IMR-90 (cell line): ENCODE results near the gene LLPH. TPM values are rescaled to one million over a fixed set of nuclear protein-coding genes. Genes with fewer than 3 reads are reported as not detected.

Source experiments
- ATAC-seq: fragments of 200-7000 bp; cut with Tn5 transposase; 2 replicates; pipeline ENCODE4 v1.9.1; 2020; ENCODE audit warnings: low read depth, mild to moderate bottlenecking, moderate library complexity
- BruUV-seq: library from RNA; stranded (reverse); fragments of 400-500 nt; replicated peaks from 2 replicates; lab custom pipeline; 2021; lab: Mats Ljungman, UMichigan
- CTCF ChIA-PET: fragments of 300-600 bp; formaldehyde crosslinking; extraction: SDS; loops from one replicate; lab custom pipeline; 2021; ENCODE audit warnings: antibody characterized with exemption; lab: Yijun Ruan, JAX
- POLR2A ChIA-PET: fragments of 300-600 bp; sonication (Branson Sonifier 250); formaldehyde crosslinking; loops from one replicate; lab custom pipeline; 2022; ENCODE audit warnings: antibody characterized with exemption; ENCODE audit not compliant: unreplicated experiment; lab: Charles Lee
- DNase-seq: peaks from one replicate; pipeline ENCODE4 v3.0.0; 2013
- H2AFZ ChIP-seq: replicated peaks from 2 replicates; pipeline ENCODE3; 2013; ENCODE audit warnings: low read length, mild to moderate bottlenecking; ENCODE audit not compliant: poor library complexity
- H2AK5ac ChIP-seq: 2 replicates; pipeline ENCODE4 v1.6.1; 2013; ENCODE audit warnings: low read depth, low read length, inconsistent platforms
- H2AK9ac ChIP-seq: replicated peaks from 2 replicates; pipeline ENCODE3; 2013; ENCODE audit warnings: mild to moderate bottlenecking, low read depth, low read length, moderate library complexity; ENCODE audit not compliant: poor library complexity
- H2BK120ac ChIP-seq: 2 replicates; pipeline ENCODE4 v1.6.1; 2013; ENCODE audit warnings: low read depth, low read length, inconsistent platforms
- H2BK15ac ChIP-seq: 3 replicates; pipeline ENCODE4 v1.6.1; 2013; ENCODE audit warnings: low read depth, low read length, inconsistent platforms
- H2BK20ac ChIP-seq: 2 replicates; pipeline ENCODE4 v1.6.1; 2013; ENCODE audit warnings: low read depth, mild to moderate bottlenecking, inconsistent platforms, low read length, moderate library complexity
- H2BK5ac ChIP-seq: 2 replicates; pipeline ENCODE4 v1.6.1; 2013; ENCODE audit warnings: mild to moderate bottlenecking, low read depth, low read length, inconsistent platforms; ENCODE audit not compliant: poor library complexity, severe bottlenecking
- H3K14ac ChIP-seq: replicated peaks from 2 replicates; pipeline ENCODE4 v1.6.1; 2013; ENCODE audit warnings: low read depth, low read length, inconsistent platforms
- H3K18ac ChIP-seq: 2 replicates; pipeline ENCODE4 v1.6.1; 2013; ENCODE audit warnings: low read depth, low read length, control low read depth
- H3K23ac ChIP-seq: 2 replicates; pipeline ENCODE4 v1.6.1; 2013; ENCODE audit warnings: low read depth, low read length, inconsistent platforms
- H3K27ac ChIP-seq: 2 replicates; pipeline ENCODE4 v1.5.1; 2013; ENCODE audit warnings: mild to moderate bottlenecking, control low read depth, low read length; ENCODE audit not compliant: insufficient read depth
- H3K27me3 ChIP-seq: 2 replicates; pipeline ENCODE4 v1.6.1; 2013; ENCODE audit warnings: low read length; ENCODE audit not compliant: control insufficient read depth, insufficient read depth
- H3K36me3 ChIP-seq: 2 replicates; pipeline ENCODE4 v1.6.1; 2013; ENCODE audit warnings: low read length, mixed read lengths; ENCODE audit not compliant: control insufficient read depth, insufficient read depth
- H3K4ac ChIP-seq: 2 replicates; pipeline ENCODE4 v1.6.1; 2013; ENCODE audit warnings: low read depth, low read length, inconsistent platforms
- H3K4me1 ChIP-seq: 2 replicates; pipeline ENCODE4 v1.6.1; 2013; ENCODE audit warnings: low read length, mixed read lengths; ENCODE audit not compliant: control insufficient read depth, insufficient read depth
- H3K4me2 ChIP-seq: 2 replicates; pipeline ENCODE4 v1.6.1; 2013; ENCODE audit warnings: low read depth, mild to moderate bottlenecking, control low read depth, low read length, moderate library complexity
- H3K4me3 ChIP-seq: 2 replicates; pipeline ENCODE4 v1.5.1; 2013; ENCODE audit warnings: low read depth, mild to moderate bottlenecking, control low read depth, low read length, moderate library complexity; ENCODE audit not compliant: insufficient read depth
- H3K56ac ChIP-seq: 2 replicates; pipeline ENCODE4 v1.6.1; 2013; ENCODE audit warnings: low read length, inconsistent platforms; ENCODE audit not compliant: insufficient read depth; ENCODE audit errors: extremely low read depth
- H3K79me1 ChIP-seq, 2 experiments: 2 replicates each; pipeline ENCODE4 v1.6.1; 2013; ENCODE audit warnings: low read length in 2 of 2, inconsistent platforms in 1 of 2, low read depth in 1 of 2
- H3K9ac ChIP-seq: 2 replicates; pipeline ENCODE4 v1.6.1; 2013; ENCODE audit warnings: low read depth, low read length, control low read depth
- H3K9me1 ChIP-seq: 2 replicates; pipeline ENCODE4 v1.6.1; 2013; ENCODE audit warnings: low read length, inconsistent platforms; ENCODE audit not compliant: insufficient read depth
- H3K9me3 ChIP-seq: 2 replicates; pipeline ENCODE4 v1.6.1; 2013; ENCODE audit warnings: low read length; ENCODE audit not compliant: control insufficient read depth, insufficient read depth
- H4K20me1 ChIP-seq: 2 replicates; pipeline ENCODE4 v1.6.1; 2013; ENCODE audit warnings: low read length, inconsistent platforms; ENCODE audit not compliant: insufficient read depth
- H4K5ac ChIP-seq: 2 replicates; pipeline ENCODE4 v1.6.1; 2013; ENCODE audit warnings: mild to moderate bottlenecking, low read depth, low read length, control low read depth
- H4K8ac ChIP-seq, 2 experiments: 2 replicates each; pipeline ENCODE4 v1.6.1; 2013; ENCODE audit warnings: low read depth in 2 of 2, low read length in 2 of 2, control low read depth in 1 of 2, inconsistent platforms in 1 of 2
- H4K91ac ChIP-seq: 2 replicates; pipeline ENCODE4 v1.6.1; 2013; ENCODE audit warnings: low read depth, low read length, inconsistent platforms; ENCODE audit not compliant: insufficient read depth
- BHLHE40 ChIP-seq: fragments of 150-350 bp; IDR thresholded peaks from 2 replicates; pipeline ENCODE4 v1.6.1; 2016; ENCODE audit warnings: mild to moderate bottlenecking, low read depth, low read length
- CEBPB ChIP-seq: IDR thresholded peaks from 2 replicates; pipeline ENCODE4 v1.6.1; 2012; ENCODE audit warnings: low read depth, low read length, improper control_type of control experiment
- CHD1 ChIP-seq: IDR thresholded peaks from 2 replicates; pipeline ENCODE4 v1.6.1; 2012; ENCODE audit warnings: low read depth, low read length, improper control_type of control experiment
- MAFK ChIP-seq: IDR thresholded peaks from 2 replicates; pipeline ENCODE4 v1.6.1; 2012; ENCODE audit warnings: low read depth, low read length, improper control_type of control experiment
- MAZ ChIP-seq: IDR thresholded peaks from 2 replicates; pipeline ENCODE4 v1.6.1; 2012; ENCODE audit warnings: low read depth, mild to moderate bottlenecking, low read length, improper control_type of control experiment, moderate library complexity, borderline replicate concordance
- MXI1 ChIP-seq: IDR thresholded peaks from 2 replicates; pipeline ENCODE4 v1.6.1; 2012; ENCODE audit warnings: low read depth, mild to moderate bottlenecking, low read length, moderate library complexity, borderline replicate concordance
- POLR2A ChIP-seq: IDR thresholded peaks from 2 replicates; pipeline ENCODE4 v1.6.1; 2012; ENCODE audit warnings: mild to moderate bottlenecking, low read depth, low read length
- RCOR1 ChIP-seq: IDR thresholded peaks from 2 replicates; pipeline ENCODE4 v1.6.1; 2012; ENCODE audit warnings: mild to moderate bottlenecking, low read length, improper control_type of control experiment; ENCODE audit not compliant: insufficient replicate concordance
- RFX5 ChIP-seq: IDR thresholded peaks from 2 replicates; pipeline ENCODE4 v1.8.0; 2012; ENCODE audit warnings: low read depth, mild to moderate bottlenecking, low read length, moderate library complexity
- SMC3 ChIP-seq: fragments of 150-350 bp; IDR thresholded peaks from 2 replicates; pipeline ENCODE4 v1.6.1; 2016; ENCODE audit warnings: low read depth, mild to moderate bottlenecking, antibody characterized with exemption, low read length, moderate library complexity
- WGBS, 2 experiments: methylation state at CpG; one replicate each; pipeline versions ENCODE4 v1.1.5 to v1.1.7; 2013; ENCODE audit warnings: missing lambda C conversion rate in 2 of 2; ENCODE audit not compliant: insufficient read length in 1 of 2; ENCODE audit errors: extremely low coverage in 2 of 2; 5-methylcytosine and 5-hydroxymethylcytosine counted together
- dilution Hi-C: fragments of 300-500 bp; cut with HindIII; formaldehyde crosslinking; loops from one replicate; pipeline ENCODE4 v1.14.3; 2018; ENCODE audit warnings: low sequenced_read_pairs; ENCODE audit not compliant: unreplicated experiment
- in situ Hi-C: fragments of 300-500 bp; cut with MboI; formaldehyde crosslinking; loops from 3 replicates; pipeline ENCODE4 v1.14.3; 2019; ENCODE audit warnings: low sequenced_read_pairs, inconsistent platforms, mixed read lengths
- intact Hi-C: fragments of 100-400 bp; cut with micrococcal nuclease; formaldehyde crosslinking; loops from 2 replicates; pipeline ENCODE4 v1.10.0; 2022
- polyA plus RNA-seq, 3 experiments: library from polyadenylated mRNA; depleted of rRNA; stranded (reverse); fragments of >200 nt; gene quantifications; 2 replicates each; pipeline ENCODE4 v1.2.3, GENCODE V29; 2012; ENCODE audit warnings: low replicate concordance in 1 of 3
- total RNA-seq: library from RNA; depleted of rRNA; stranded (reverse); fragments of >200 nt; gene quantifications from 2 replicates; pipeline ENCODE4 v1.2.3, GENCODE V29; 2012
- TF ChIP-seq, protein P1 (sequence below): fragments of 150-350 bp; IDR thresholded peaks from 2 replicates; pipeline ENCODE4 v1.6.1; 2016; ENCODE audit warnings: low read depth, mild to moderate bottlenecking, low read length, moderate library complexity, borderline replicate concordance

The LLPH gene
- total and polyA plus RNA-seq, 2 of the 4 experiments (the other 2 are of a cell fraction), result 2.7 to 17.0 TPM

DNA sequence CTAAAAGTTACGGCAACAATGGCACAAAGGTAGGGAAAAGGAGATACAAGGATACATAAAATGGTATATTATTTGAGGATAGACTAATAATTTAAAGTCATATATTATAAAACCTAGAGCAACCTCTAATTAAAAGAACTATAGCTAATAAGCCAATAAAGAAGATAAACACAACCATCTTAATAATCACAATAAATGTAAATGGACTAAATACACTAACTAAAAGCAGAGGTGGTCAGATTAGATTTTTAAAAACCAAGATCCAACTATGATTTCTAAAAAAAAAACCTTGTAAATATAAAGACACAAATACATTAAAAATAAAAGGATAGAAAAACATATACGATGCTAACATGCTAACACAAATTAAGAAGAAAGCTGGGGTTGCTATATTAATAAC, 10.7 kb upstream of the LLPH start:
- Histone ChIP-seq H4K20me1 (no peaks in the 10 kb centered on the region), H3K4me2 (no peak overlapping the region), H3K14ac (no peak overlapping the region), H2AK9ac (no peak overlapping the region), H2AFZ (no peak overlapping the region), H3K36me3 (peaks cover 22% of the 10 kb centered on the region), H3K79me1 (peaks cover 33 to 42% of the 10 kb centered on the region in 2 experiments), H3K4ac (no peak overlapping the region), H3K9ac (no peak overlapping the region), H3K27ac (no peak overlapping the region), H2BK15ac (no peak overlapping the region), H4K91ac (no peak overlapping the region), H2BK120ac (no peak overlapping the region), H3K9me3 (peaks cover 6% of the 10 kb centered on the region), H4K8ac (no peak overlapping the region), H3K4me3 (no peak overlapping the region), H4K5ac (no peak overlapping the region), H3K4me1 (no peaks in the 10 kb centered on the region), H3K27me3 (no peaks in the 10 kb centered on the region), H3K23ac (no peak overlapping the region), H2BK20ac (no peak overlapping the region), H3K9me1 (no peaks in the 10 kb centered on the region), H3K56ac (no peak overlapping the region), H2AK5ac (no peak overlapping the region), H3K18ac (no peak overlapping the region), H2BK5ac (no peak overlapping the region)
- ATAC-seq, result no peak
- ChIA-PET POLR2A (no interaction called here), CTCF (interaction anchor here (0.7 kb wide), 1 partner anchor 16 kb away, joined by 3 read pairs; no protein-coding TSS in a partner anchor)
- no CpG with 5 or more reads among the region's 2 CpGs for WGBS, 2 experiments
- dilution Hi-C loops, result no loop called here
- TF ChIP-seq SMC3, result no peak
- TF ChIP-seq, protein P1, sequence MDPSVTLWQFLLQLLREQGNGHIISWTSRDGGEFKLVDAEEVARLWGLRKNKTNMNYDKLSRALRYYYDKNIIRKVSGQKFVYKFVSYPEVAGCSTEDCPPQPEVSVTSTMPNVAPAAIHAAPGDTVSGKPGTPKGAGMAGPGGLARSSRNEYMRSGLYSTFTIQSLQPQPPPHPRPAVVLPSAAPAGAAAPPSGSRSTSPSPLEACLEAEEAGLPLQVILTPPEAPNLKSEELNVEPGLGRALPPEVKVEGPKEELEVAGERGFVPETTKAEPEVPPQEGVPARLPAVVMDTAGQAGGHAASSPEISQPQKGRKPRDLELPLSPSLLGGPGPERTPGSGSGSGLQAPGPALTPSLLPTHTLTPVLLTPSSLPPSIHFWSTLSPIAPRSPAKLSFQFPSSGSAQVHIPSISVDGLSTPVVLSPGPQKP, result no peak
- no peak for TF ChIP-seq MAFK
- no peak for TF ChIP-seq RFX5
- TF ChIP-seq RCOR1, result no peak
- TF ChIP-seq POLR2A, result no peak
- TF ChIP-seq CEBPB, result no peak
- TF ChIP-seq CHD1, result no peak
- TF ChIP-seq MAZ, result no peak
- TF ChIP-seq BHLHE40, result no peak
- TF ChIP-seq MXI1, result no peak
- no peak for DNase-seq
- in situ Hi-C loops, result no loop called here
- no TSS peak for BruUV-seq
- intact Hi-C loops, result no loop called here
